GM12892 (cell line): Measurements from ENCODE around the gene SNX25.

Experiments
- POLR2A ChIP-seq: IDR thresholded peaks from 2 replicates; pipeline ENCODE4 v1.6.1; 2011; ENCODE audit warnings: low read depth, low read length, control low read depth
- POLR2AphosphoS5 ChIP-seq: IDR thresholded peaks from 2 replicates; pipeline ENCODE4 v1.6.1; 2011; ENCODE audit warnings: low read depth, low read length, control low read depth

DNA sequence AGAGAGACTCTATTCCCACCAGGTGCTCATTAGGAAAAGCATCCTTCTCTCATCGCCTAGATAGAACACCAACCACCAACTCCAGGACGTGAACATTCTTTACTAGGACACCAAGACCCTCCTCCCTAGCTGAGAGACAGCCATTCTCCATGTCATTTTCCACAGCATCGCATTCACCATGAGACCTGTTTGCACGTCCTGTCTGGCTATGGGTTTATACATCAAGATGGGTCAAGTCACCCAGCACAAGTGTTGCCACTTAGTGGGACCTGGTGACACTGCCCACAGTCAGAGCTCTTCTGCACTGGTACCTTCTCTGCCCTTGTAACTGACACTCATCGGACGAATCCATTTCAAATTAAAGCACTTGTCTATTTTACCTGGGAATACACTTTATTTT, 168.9 kb downstream of the SNX25 start:
- TF ChIP-seq POLR2A: no peak
- TF ChIP-seq POLR2AphosphoS5: peak; percentile 69
